ENCODE results near the gene YPEL1. TPM values are rescaled to one million over a fixed set of nuclear protein-coding genes. Genes with fewer than 3 reads are reported as not detected.

YPEL1 gene
- total RNA-seq, 4 donors from 2014 or later = 2.3 to 13.7 (median 7.6) TPM

GRCh38 chr22:21688706-21689381 lies 46.8 kb downstream of the YPEL1 start:
- DNase-seq = no peak
- H3K27ac ChIP-seq = no peak overlapping the region
- H3K27me3 ChIP-seq = no peaks in the 10 kb centered on the region
- H3K36me3 ChIP-seq = no peaks in the 10 kb centered on the region
- H3K9me3 ChIP-seq = no peaks in the 10 kb centered on the region
- no peaks in the 10 kb centered on the region for H3K4me1 ChIP-seq
- intact Hi-C loops (cut with DNase I; ENCODE audit: low total_unique reads) = no loop called here
- H3K4me3 ChIP-seq = no peak overlapping the region
- TF ChIP-seq CTCF (IDR thresholded peaks at IDR 0.05) (no peak), POLR2A (IDR thresholded peaks at IDR 0.05) (no peak)

GRCh38 chr22:21688341-21688705 lies 47.3 kb downstream of the YPEL1 start:
- Histone ChIP-seq H3K4me1 (no peaks in the 10 kb centered on the region), H3K27ac (no peak overlapping the region), H3K4me3 (no peak overlapping the region), H3K27me3 (no peaks in the 10 kb centered on the region), H3K9me3 (no peaks in the 10 kb centered on the region), H3K36me3 (no peaks in the 10 kb centered on the region)
- intact Hi-C loops (cut with DNase I; ENCODE audit: low total_unique reads) = no loop called here
- no peak for DNase-seq
- no peak for TF ChIP-seq POLR2A (IDR thresholded peaks at IDR 0.05)
- TF ChIP-seq CTCF (IDR thresholded peaks at IDR 0.05) = no peak

- Histone ChIP-seq H3K36me3 (no peaks in the 10 kb centered on the region), H3K4me3 (no peak overlapping the region), H3K27me3 (no peaks in the 10 kb centered on the region), H3K9me3 (no peaks in the 10 kb centered on the region), H3K27ac (no peak overlapping the region), H3K4me1 (no peaks in the 10 kb centered on the region)
- no peak for DNase-seq
- intact Hi-C loops (cut with DNase I; ENCODE audit: low total_unique reads) = no loop called here
- TF ChIP-seq CTCF (IDR thresholded peaks at IDR 0.05) = no peak
- TF ChIP-seq POLR2A (IDR thresholded peaks at IDR 0.05) = no peak
Measured at GRCh38 chr22:21687685-21688259, 47.8 kb downstream of the YPEL1 start.

GRCh38 chr22:21686634-21687393 lies 48.8 kb downstream of the YPEL1 start:
- no peaks in the 10 kb centered on the region for H3K27me3 ChIP-seq
- intact Hi-C loops (cut with DNase I; ENCODE audit: low total_unique reads) = no loop called here
- no peaks in the 10 kb centered on the region for H3K9me3 ChIP-seq
- H3K36me3 ChIP-seq = no peaks in the 10 kb centered on the region
- H3K4me3 ChIP-seq = no peak overlapping the region
- DNase-seq = no peak
- no peaks in the 10 kb centered on the region for H3K4me1 ChIP-seq
- H3K27ac ChIP-seq = no peak overlapping the region
- no peak for TF ChIP-seq CTCF (IDR thresholded peaks at IDR 0.05)
- no peak for TF ChIP-seq POLR2A (IDR thresholded peaks at IDR 0.05)

GRCh38 chr22:21686193-21686608 lies 49.4 kb downstream of the YPEL1 start:
- no peak for DNase-seq
- no peak overlapping the region for H3K27ac ChIP-seq
- no peaks in the 10 kb centered on the region for H3K4me1 ChIP-seq
- no peak overlapping the region for H3K4me3 ChIP-seq
- H3K27me3 ChIP-seq = no peaks in the 10 kb centered on the region
- intact Hi-C loops (cut with DNase I; ENCODE audit: low total_unique reads) = no loop called here
- H3K36me3 ChIP-seq = no peaks in the 10 kb centered on the region
- no peaks in the 10 kb centered on the region for H3K9me3 ChIP-seq
- TF ChIP-seq POLR2A (IDR thresholded peaks at IDR 0.05) (no peak), CTCF (IDR thresholded peaks at IDR 0.05) (no peak)

Data from uterus (tissue), 4 donors.